Astrocyte (in vitro differentiated cells and primary cell): ENCODE measurements around the gene MFN2.

Experiments used
- CTCF ChIP-seq: IDR thresholded peaks from 2 replicates; pipeline ENCODE4 v1.5.1; 2011; ENCODE audit warnings: low read depth, mild to moderate bottlenecking, inconsistent platforms, low read length, moderate library complexity; ENCODE audit not compliant: insufficient read depth
- EZH2 ChIP-seq: IDR thresholded peaks from 2 replicates; pipeline ENCODE4 v1.6.1; 2012; ENCODE audit warnings: mild to moderate bottlenecking, low read length, inconsistent platforms; ENCODE audit not compliant: insufficient read depth

- TF ChIP-seq CTCF (no peak), EZH2 (no peak)
These were observed 31.3 kb upstream of the MFN2 start for GRCh38 chr1:11948822-11949458.
